PC-3 (cell line): ENCODE data around the gene COL19A1. TPM values are rescaled to one million over a fixed set of nuclear protein-coding genes. Genes with fewer than 3 reads are reported as not detected.

Source experiments
- ATAC-seq: fragments of 200-7000 bp; cut with Tn5 transposase; 2 replicates; pipeline ENCODE4 v1.9.1; 2020; ENCODE audit warnings: mild to moderate bottlenecking, moderate library complexity
- BruUV-seq: library from RNA; stranded (reverse); fragments of 400-500 nt; replicated peaks from 2 replicates; lab custom pipeline; 2021; lab: Mats Ljungman, UMichigan
- CTCF ChIA-PET: fragments of 300-600 bp; sonication (Branson Sonifier 250); formaldehyde crosslinking; loops from one replicate; lab custom pipeline; 2022; ENCODE audit warnings: antibody characterized with exemption; lab: Charles Lee
- POLR2A ChIA-PET: fragments of 300-600 bp; sonication (Branson Sonifier 250); formaldehyde crosslinking; loops from one replicate; lab custom pipeline; 2022; ENCODE audit warnings: antibody characterized with exemption; ENCODE audit not compliant: unreplicated experiment; lab: Charles Lee
- DNase-seq: peaks from one replicate; pipeline ENCODE4 v3.0.0-alpha.2; 2015
- H2AFZ ChIP-seq: fragments of 300-600 bp; sonication (generic); 2 replicates; pipeline ENCODE4 v1.6.0; 2016; ENCODE audit warnings: antibody characterized with exemption, low read length
- H3F3A ChIP-seq: fragments of 300-600 bp; sonication (generic); one replicate; pipeline ENCODE4 v1.6.0; 2017; ENCODE audit warnings: antibody characterized with exemption, low read length, control low read depth, mild to moderate bottlenecking; ENCODE audit not compliant: unreplicated experiment
- H3K27ac ChIP-seq: fragments of 300-600 bp; sonication (generic); 2 replicates; pipeline ENCODE4 v1.5.1; 2016; ENCODE audit warnings: mild to moderate bottlenecking, low read length
- H3K27me3 ChIP-seq: fragments of 300-600 bp; sonication (generic); 2 replicates; pipeline ENCODE4 v1.6.1; 2016; ENCODE audit warnings: low read length, mixed read lengths
- H3K36me3 ChIP-seq: fragments of 300-600 bp; sonication (generic); 2 replicates; pipeline ENCODE4 v1.6.1; 2016; ENCODE audit warnings: low read depth, mixed run types, low read length, mixed read lengths
- H3K4me1 ChIP-seq: fragments of 300-600 bp; sonication (generic); 2 replicates; pipeline ENCODE4 v1.5.1; 2016; ENCODE audit warnings: low read length; ENCODE audit not compliant: insufficient read depth
- H3K4me2 ChIP-seq: fragments of 300-600 bp; sonication (generic); 2 replicates; pipeline ENCODE4 v1.6.0; 2016; ENCODE audit warnings: low read length
- H3K4me3 ChIP-seq: fragments of 300-600 bp; sonication (generic); 2 replicates; pipeline ENCODE4 v1.5.1; 2016; ENCODE audit warnings: mild to moderate bottlenecking, low read length, mixed read lengths
- H3K79me2 ChIP-seq: fragments of 300-600 bp; sonication (generic); 2 replicates; pipeline ENCODE4 v1.6.1; 2017; ENCODE audit warnings: low read length, mixed read lengths
- H3K9ac ChIP-seq: fragments of 300-600 bp; sonication (generic); 2 replicates; pipeline ENCODE4 v1.6.0; 2016; ENCODE audit warnings: mild to moderate bottlenecking, low read length
- H3K9me2 ChIP-seq: fragments of 300-600 bp; sonication (generic); replicated peaks from 2 replicates; pipeline ENCODE4 v1.6.1; 2016; ENCODE audit warnings: mixed run types, low read length, mixed read lengths
- H3K9me3 ChIP-seq: fragments of 300-600 bp; sonication (generic); 2 replicates; pipeline ENCODE4 v1.6.1; 2016; ENCODE audit warnings: low read length, mixed read lengths
- H4K20me1 ChIP-seq: fragments of 300-600 bp; sonication (generic); 2 replicates; pipeline ENCODE4 v1.6.1; 2016; ENCODE audit warnings: low read length, mixed read lengths
- EZH2 ChIP-seq: fragments of 300-600 bp; sonication (generic); IDR thresholded peaks from one replicate; pipeline ENCODE4 v1.6.1; 2017; ENCODE audit warnings: antibody characterized with exemption, mild to moderate bottlenecking, low read length; ENCODE audit not compliant: unreplicated experiment
- EZH2phosphoT487 ChIP-seq: fragments of 300-600 bp; sonication (generic); IDR thresholded peaks from 2 replicates; pipeline ENCODE4 v1.6.1; 2018; ENCODE audit warnings: mild to moderate bottlenecking, antibody characterized with exemption, low read length, borderline replicate concordance
- intact Hi-C: fragments of 100-400 bp; cut with micrococcal nuclease; formaldehyde crosslinking; loops from 2 replicates; pipeline ENCODE4 v1.9.0; 2023
- total RNA-seq: library from RNA; depleted of rRNA; stranded (reverse); fragments of >200 nt; gene quantifications from 2 replicates; pipeline ENCODE4 v1.2.3, GENCODE V29; 2014
- TF ChIP-seq, protein P1 (sequence below): fragments of 300-600 bp; sonication (generic); conservative IDR thresholded peaks from 2 replicates; pipeline ENCODE4 v1.5.1; 2017; ENCODE audit warnings: antibody characterized with exemption, low read depth, mild to moderate bottlenecking, low read length

COL19A1 gene
- total RNA-seq, 1 experiment from 2014 or later, result not detected

DNA sequence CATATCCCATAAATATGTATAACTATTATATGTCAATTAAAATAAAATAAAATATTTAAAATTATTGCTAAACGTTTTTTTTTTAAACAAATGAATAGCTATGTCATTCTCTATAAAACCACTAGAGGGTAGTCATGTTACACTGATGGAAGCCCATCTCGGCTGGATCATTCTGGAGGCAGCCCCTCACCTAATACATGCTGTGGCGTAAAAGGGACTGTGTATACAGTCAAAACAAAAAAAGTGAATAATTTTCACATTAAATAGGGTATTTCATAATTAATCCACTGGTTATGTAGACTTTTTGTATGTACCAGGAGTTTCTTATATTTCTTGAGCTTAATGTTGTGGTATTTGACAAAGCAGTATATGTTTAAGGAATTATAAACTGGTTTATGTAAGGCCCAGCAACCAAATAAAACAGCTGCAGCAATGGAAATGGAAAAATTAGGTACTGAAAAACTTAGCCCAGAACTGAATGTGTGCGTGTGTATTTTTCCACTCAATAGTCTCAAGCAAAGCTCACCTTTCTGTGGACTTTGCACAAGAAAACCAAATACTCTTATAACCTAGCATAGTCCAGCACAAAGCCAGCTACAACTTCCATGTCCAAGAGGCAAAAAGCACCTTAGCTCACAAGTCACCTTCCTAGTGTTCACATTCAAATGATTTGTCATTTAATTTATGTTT, 354.8 kb downstream of the COL19A1 start:
- CTCF ChIA-PET, result interaction anchor here (0.5 to 1.8 kb wide), 10 partner anchors 22 to 735 kb away, joined by 3 to 18 read pairs (median 4); no protein-coding TSS in a partner anchor
- H3K4me1 ChIP-seq, result no peaks in the 10 kb centered on the region
- intact Hi-C loops, result loop anchor here (1.0 to 5.0 kb wide), 3 partner anchors 68 to 466 kb away; no protein-coding TSS in a partner anchor
- no peaks in the 10 kb centered on the region for H3K9me2 ChIP-seq
- H3F3A ChIP-seq, result no peaks in the 10 kb centered on the region
- DNase-seq (peak; percentile 36), ATAC-seq (no peak)
- H3K4me2 ChIP-seq, result no peak overlapping the region
- TF ChIP-seq EZH2, result no peak
- TF ChIP-seq, protein P1, sequence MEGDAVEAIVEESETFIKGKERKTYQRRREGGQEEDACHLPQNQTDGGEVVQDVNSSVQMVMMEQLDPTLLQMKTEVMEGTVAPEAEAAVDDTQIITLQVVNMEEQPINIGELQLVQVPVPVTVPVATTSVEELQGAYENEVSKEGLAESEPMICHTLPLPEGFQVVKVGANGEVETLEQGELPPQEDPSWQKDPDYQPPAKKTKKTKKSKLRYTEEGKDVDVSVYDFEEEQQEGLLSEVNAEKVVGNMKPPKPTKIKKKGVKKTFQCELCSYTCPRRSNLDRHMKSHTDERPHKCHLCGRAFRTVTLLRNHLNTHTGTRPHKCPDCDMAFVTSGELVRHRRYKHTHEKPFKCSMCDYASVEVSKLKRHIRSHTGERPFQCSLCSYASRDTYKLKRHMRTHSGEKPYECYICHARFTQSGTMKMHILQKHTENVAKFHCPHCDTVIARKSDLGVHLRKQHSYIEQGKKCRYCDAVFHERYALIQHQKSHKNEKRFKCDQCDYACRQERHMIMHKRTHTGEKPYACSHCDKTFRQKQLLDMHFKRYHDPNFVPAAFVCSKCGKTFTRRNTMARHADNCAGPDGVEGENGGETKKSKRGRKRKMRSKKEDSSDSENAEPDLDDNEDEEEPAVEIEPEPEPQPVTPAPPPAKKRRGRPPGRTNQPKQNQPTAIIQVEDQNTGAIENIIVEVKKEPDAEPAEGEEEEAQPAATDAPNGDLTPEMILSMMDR, result peak; percentile 55
- no TSS peak for BruUV-seq
- H4K20me1 ChIP-seq, result no peaks in the 10 kb centered on the region; the same call in 1 of the 2 replicates
- H3K27ac ChIP-seq, result no peak overlapping the region
- H3K9me3 ChIP-seq, result no peaks in the 10 kb centered on the region
- H3K36me3 ChIP-seq, result no peaks in the 10 kb centered on the region
- H3K79me2 ChIP-seq, result no peaks in the 10 kb centered on the region
- no peak overlapping the region for H3K9ac ChIP-seq
- POLR2A ChIA-PET, result no interaction called here
- H3K4me3 ChIP-seq, result no peak overlapping the region
- H2AFZ ChIP-seq, result no peak overlapping the region
- peaks cover 15% of the 10 kb centered on the region for H3K27me3 ChIP-seq

DNA sequence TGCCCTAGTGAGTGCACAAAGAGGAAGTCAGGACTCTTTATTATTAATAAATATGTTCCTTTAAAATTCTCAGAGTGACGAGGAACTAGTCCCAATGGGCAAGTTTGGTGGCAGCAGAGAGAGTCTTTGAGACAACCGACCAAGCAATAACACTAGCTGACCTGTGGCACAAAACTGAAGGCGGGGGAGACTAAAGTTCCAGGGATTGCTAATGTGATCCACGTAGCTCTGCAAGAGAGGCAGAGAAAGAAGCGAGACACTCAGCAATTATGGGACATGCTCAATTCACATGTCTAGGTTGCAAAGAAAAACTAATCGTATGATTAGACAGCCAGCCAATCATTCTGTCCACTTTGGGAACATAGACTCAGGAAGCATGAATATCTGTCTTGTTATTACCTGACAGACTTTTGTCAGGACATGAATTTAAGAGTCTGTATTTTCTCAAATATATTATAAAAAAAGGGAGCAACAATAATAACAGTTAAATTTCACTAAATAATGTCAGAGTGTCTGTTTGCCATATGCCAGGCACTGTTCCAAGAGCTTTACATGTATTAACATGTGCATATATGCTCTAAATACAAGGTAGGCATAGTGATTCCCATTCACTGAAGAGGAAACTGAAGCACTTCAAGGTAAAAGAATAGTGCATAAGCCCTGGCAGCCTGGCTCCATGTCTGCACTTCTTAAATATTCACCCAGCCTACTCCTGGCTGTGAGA, 355.5 kb downstream of the COL19A1 start:
- ChIA-PET POLR2A (no interaction called here), CTCF (interaction anchor here (1.2 to 1.8 kb wide), 4 partner anchors 68 to 465 kb away, joined by 4 to 18 read pairs (median 10); no protein-coding TSS in a partner anchor)
- Histone ChIP-seq H3K27ac (no peak overlapping the region), H3K79me2 (no peaks in the 10 kb centered on the region), H3K4me3 (no peak overlapping the region), H3K36me3 (no peaks in the 10 kb centered on the region), H3K9me2 (no peaks in the 10 kb centered on the region), H3K4me2 (no peak overlapping the region), H3K9ac (no peak overlapping the region), H4K20me1 (no peaks in the 10 kb centered on the region; the same call in 1 of the 2 replicates), H2AFZ (no peak overlapping the region), H3K4me1 (no peaks in the 10 kb centered on the region), H3F3A (no peaks in the 10 kb centered on the region), H3K27me3 (0 out of 2 replicates have a peak, but pooled peaks cover 11% of the 10 kb centered on the region), H3K9me3 (no peaks in the 10 kb centered on the region)
- ATAC-seq, result no peak
- DNase-seq, result no peak
- no TSS peak for BruUV-seq
- intact Hi-C loops, result loop anchor here (1.0 to 5.0 kb wide), 3 partner anchors 67 to 465 kb away; no protein-coding TSS in a partner anchor
- TF ChIP-seq EZH2 (no peak), EZH2phosphoT487 (no peak)
- TF ChIP-seq, protein P1, result no peak
